Tibial artery (tissue), 4 donors: Measurements from ENCODE around the gene TMCC2.

ENCODE experiments used
- DNase-seq, 2 donors: peaks; one replicate each; pipeline ENCODE4 v3.0.0-alpha.2; 2019
- H3K27ac ChIP-seq, 2 donors: fragments of 200-600 bp; sonication (generic) in 1 of 2; 1 replicate in 1 of 2; 2 replicates in 1 of 2; pipeline ENCODE4 v1.5.1; 2018 to 2019; ENCODE audit warnings: mild to moderate bottlenecking in 1 of 2
- H3K27me3 ChIP-seq, 2 donors: fragments of 200-600 bp; sonication (generic) in 1 of 2; one replicate each; pipeline versions ENCODE4 v1.5.1 to v1.6.0; 2016 to 2019
- H3K36me3 ChIP-seq, 3 donors: fragments of 200-600 bp; sonication (generic) in 2 of 3; one replicate each; pipeline ENCODE4 v1.5.1; 2016 to 2019; ENCODE audit warnings: mild to moderate bottlenecking in 2 of 3
- H3K4me1 ChIP-seq, 4 donors: fragments of 200-600 bp; sonication (generic) in 2 of 4; 1 replicate in 3 of 4; 2 replicates in 1 of 4; pipeline ENCODE4 v1.5.1; 2016 to 2019
- H3K4me3 ChIP-seq, 2 donors: fragments of 200-600 bp; sonication (generic) in 1 of 2; 1 replicate in 1 of 2; 2 replicates in 1 of 2; pipeline ENCODE4 v1.5.1; 2018 to 2019; ENCODE audit warnings: mild to moderate bottlenecking in 2 of 2
- H3K9me3 ChIP-seq, 3 donors: fragments of 200-600 bp; sonication (generic) in 1 of 3; one replicate each; pipeline ENCODE4 v1.5.1; 2016 to 2019
- CTCF ChIP-seq, 2 experiments: fragments of 200-600 bp in 1 of 2; fragments of 450-650 bp in 1 of 2; IDR thresholded peaks; one replicate each; pipeline ENCODE4 v1.5.1; 2017 to 2019; ENCODE audit warnings: antibody characterized with exemption in 2 of 2, mild to moderate bottlenecking in 1 of 2, moderate library complexity in 1 of 2
- intact Hi-C: fragments of 100-400 bp; cut with DNase I; formaldehyde crosslinking; loops from one replicate; pipeline ENCODE4 v1.15.0; 2023; ENCODE audit warnings: low total_unique reads

Gene TMCC2

GRCh38 chr1:205205055-205205454, 22.7 kb upstream of the TMCC2 start:
- Histone ChIP-seq H3K36me3 (no peaks in the 10 kb centered on the region), H3K27me3 (no peaks in the 10 kb centered on the region), H3K27ac (no peak overlapping the region), H3K4me3 (no peak overlapping the region), H3K9me3 (no peaks in the 10 kb centered on the region), H3K4me1 (peaks cover 0 to 28% (median 11%) of the 10 kb centered on the region in 4 donors)
- TF ChIP-seq CTCF (IDR thresholded peaks at IDR 0.05): no peak
- intact Hi-C loops: no loop called here
- no peak for DNase-seq

DNA sequence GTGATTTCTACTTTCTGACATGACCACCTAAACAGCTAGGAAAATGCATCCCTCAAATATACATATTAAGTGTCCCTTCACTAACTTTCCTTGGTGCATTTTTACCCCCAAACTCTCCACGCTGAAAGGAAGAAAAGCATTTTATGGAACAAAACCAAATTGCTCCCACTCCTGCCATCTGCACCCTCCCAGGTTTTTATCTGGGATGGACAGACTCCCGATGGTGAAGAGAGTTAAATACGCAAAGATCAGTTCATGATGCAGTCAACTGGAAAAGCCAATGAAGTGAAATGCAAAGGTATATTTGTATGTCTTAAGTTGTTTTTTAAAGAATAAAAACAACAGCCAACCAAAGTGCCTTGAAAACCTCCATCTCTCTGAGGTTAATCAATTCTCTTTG, 18.9 kb upstream of the TMCC2 start:
- Histone ChIP-seq H3K4me1 (peaks cover 0 to 37% (median 14%) of the 10 kb centered on the region in 4 donors), H3K36me3 (no peaks in the 10 kb centered on the region), H3K27me3 (no peaks in the 10 kb centered on the region), H3K27ac (no peak overlapping the region), H3K4me3 (no peak overlapping the region), H3K9me3 (no peaks in the 10 kb centered on the region)
- intact Hi-C loops: no loop called here
- no peak for DNase-seq
- TF ChIP-seq CTCF (IDR thresholded peaks at IDR 0.05): no peak

GRCh38 chr1:205210756-205211168, 17.0 kb upstream of the TMCC2 start:
- H3K9me3 ChIP-seq: no peaks in the 10 kb centered on the region
- peaks cover 0 to 27% (median 14%) of the 10 kb centered on the region in 4 donors for H3K4me1 ChIP-seq
- peak in 1 of 2 donors; percentile 70 for DNase-seq
- peak overlapping the region; percentile 89 to 94 for H3K4me3 ChIP-seq
- no peaks in the 10 kb centered on the region for H3K36me3 ChIP-seq
- intact Hi-C loops: loop anchor here (1.0 kb wide), 1 partner anchor 88 kb away; no protein-coding TSS in a partner anchor
- H3K27ac ChIP-seq: peak overlapping the region; percentile 90 to 95
- no peaks in the 10 kb centered on the region for H3K27me3 ChIP-seq
- no peak for TF ChIP-seq CTCF (IDR thresholded peaks at IDR 0.05)

DNA sequence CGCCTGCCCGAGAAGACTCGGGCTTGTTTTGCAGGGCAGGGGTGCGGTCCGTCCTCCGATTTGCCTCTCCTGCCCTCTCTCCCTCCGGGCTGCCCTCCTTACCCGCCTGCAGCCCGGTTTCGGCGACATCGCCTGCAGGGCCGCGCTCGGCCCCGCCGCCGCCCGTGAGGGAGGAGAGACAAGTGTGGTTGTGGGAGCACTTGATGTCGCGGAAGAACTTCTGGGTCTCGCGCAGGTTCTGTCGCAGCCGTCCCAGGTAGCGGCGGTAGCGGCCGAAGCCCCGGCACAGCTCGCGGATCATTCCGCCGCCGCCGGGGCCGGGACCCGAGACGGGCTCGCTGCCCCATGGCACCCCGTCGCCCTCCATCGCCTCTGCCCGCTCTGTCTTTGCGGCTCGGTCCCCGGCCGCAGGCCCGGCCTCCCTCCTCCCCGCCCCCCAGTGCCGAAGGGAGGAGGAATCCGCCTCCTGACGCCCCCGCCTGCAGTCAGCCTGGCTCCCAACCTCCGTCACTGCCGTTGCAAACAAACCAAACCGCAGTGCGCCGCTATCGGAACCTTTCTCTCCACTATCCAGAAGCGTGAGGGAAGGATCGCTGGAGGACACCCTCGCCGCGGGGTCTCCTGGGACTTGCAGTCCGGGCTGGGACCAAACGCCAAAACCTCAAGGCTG, 16.4 kb upstream of the TMCC2 start, which contains the start of gene DSTYK:
DSTYK (minus strand) TSS at position 534 of the 670 bp plus-strand sequence; CDS start at position 367, 167 bp downstream.
- Histone ChIP-seq H3K27me3 (no peaks in the 10 kb centered on the region), H3K27ac (peak within 1 kb of the TSS; percentile 90 to 95)
- intact Hi-C loops: loop anchor here (1.0 kb wide), 1 partner anchor 89 kb away; no protein-coding TSS in a partner anchor

GRCh38 chr1:205211839-205212536, 15.8 kb upstream of the TMCC2 start:
- DNase-seq: no peak
- Histone ChIP-seq H3K4me1 (peaks cover 0 to 23% (median 14%) of the 10 kb centered on the region in 4 donors), H3K27ac (peak overlapping the region; percentile 90 to 95), H3K4me3 (peak overlapping the region; percentile 89 to 94), H3K27me3 (no peaks in the 10 kb centered on the region), H3K9me3 (no peaks in the 10 kb centered on the region), H3K36me3 (no peaks in the 10 kb centered on the region)
- no peak for TF ChIP-seq CTCF (IDR thresholded peaks at IDR 0.05)
- intact Hi-C loops: loop anchor here (1.0 kb wide), 1 partner anchor 90 kb away; no protein-coding TSS in a partner anchor

More for the DNA sequence above, 16.4 kb upstream of the TMCC2 start, which contains the start of gene DSTYK:
- DNase-seq: peak; percentile 96 to 97
- H3K4me3 ChIP-seq: peak within 1 kb of the TSS; percentile 89 to 94
- H3K36me3 ChIP-seq: no peaks in the 10 kb centered on the region
- no peak for TF ChIP-seq CTCF (IDR thresholded peaks at IDR 0.05)
- peaks cover 0 to 27% (median 14%) of the 10 kb centered on the region in 4 donors for H3K4me1 ChIP-seq
- H3K9me3 ChIP-seq: no peaks in the 10 kb centered on the region
